Stimulated activated naive CD4-positive, alpha-beta T cell (primary cell): Measurements from ENCODE around the gene UBE2J2.

Source experiments
- DNase-seq, 6 experiments: peaks; one replicate each; lab custom pipeline; 2025; lab: John Stamatoyannopoulos, UW

UBE2J2 gene

GRCh38 chr1:1295154-1295923 lies 21.7 kb upstream of the UBE2J2 start:
- no peak for DNase-seq

GRCh38 chr1:1294250-1294890 lies 20.7 kb upstream of the UBE2J2 start:
- no peak for DNase-seq

- no peak for DNase-seq
Measured at GRCh38 chr1:1293263-1294249, 19.9 kb upstream of the UBE2J2 start.

GRCh38 chr1:1292851-1293250 lies 19.2 kb upstream of the UBE2J2 start:
- DNase-seq: no peak

- no peak for DNase-seq
Measured at GRCh38 chr1:1292442-1292779, 18.8 kb upstream of the UBE2J2 start.

GRCh38 chr1:1291548-1292441 lies 18.1 kb upstream of the UBE2J2 start:
- peak; percentile 29 to 65 (median 48) for DNase-seq

- DNase-seq: no peak
Measured at GRCh38 chr1:1291023-1291528, 17.4 kb upstream of the UBE2J2 start.

GRCh38 chr1:1290238-1290731 lies 16.6 kb upstream of the UBE2J2 start:
- peak; percentile 16 to 53 (median 42) for DNase-seq

- no peak for DNase-seq
Measured at GRCh38 chr1:1287288-1288110, 13.8 kb upstream of the UBE2J2 start.

GRCh38 chr1:1286313-1287261 lies 12.9 kb upstream of the UBE2J2 start:
- DNase-seq: no peak

- no peak for DNase-seq
Measured at GRCh38 chr1:1285611-1286311, 12.1 kb upstream of the UBE2J2 start.

- DNase-seq: no peak
Measured at GRCh38 chr1:1285102-1285571, 11.5 kb upstream of the UBE2J2 start.

- no peak for DNase-seq
Measured at GRCh38 chr1:1284221-1285101, 10.8 kb upstream of the UBE2J2 start.

GRCh38 chr1:1283821-1284220 lies 10.2 kb upstream of the UBE2J2 start:
- DNase-seq: no peak

- no peak for DNase-seq
Measured at GRCh38 chr1:1282998-1283397, 9.3 kb upstream of the UBE2J2 start.

- no peak for DNase-seq
Measured at GRCh38 chr1:1281533-1282321, 8.1 kb upstream of the UBE2J2 start.
